SU-DHL-6 (cell line): ENCODE results near the gene AGO4.

Experiments
- H2AFZ ChIP-seq: fragments of 200-600 bp; sonication (generic); 2 replicates; pipeline ENCODE4 v1.6.1; 2014; ENCODE audit warnings: low read depth, mild to moderate bottlenecking, moderate library complexity, mixed read lengths, antibody characterized with exemption, low read length; ENCODE audit not compliant: severe bottlenecking
- H3F3A ChIP-seq: fragments of 200-600 bp; shearing (Covaris generic); 2 replicates; pipeline ENCODE4 v1.6.0; 2016; ENCODE audit warnings: antibody characterized with exemption, mild to moderate bottlenecking; ENCODE audit not compliant: insufficient read depth
- H3K27ac ChIP-seq: fragments of 200-600 bp; sonication (generic); 2 replicates; pipeline ENCODE4 v1.5.1; 2016; ENCODE audit warnings: low read depth, mild to moderate bottlenecking, low read length, moderate library complexity, mixed read lengths
- H3K27me3 ChIP-seq: fragments of 200-600 bp; sonication (generic), shearing (Covaris generic); 2 replicates; pipeline ENCODE4 v1.6.0; 2014; ENCODE audit warnings: mild to moderate bottlenecking, low read length
- H3K36me3 ChIP-seq: fragments of 200-600 bp; sonication (generic); 2 replicates; pipeline ENCODE4 v1.6.1; 2014; ENCODE audit warnings: mild to moderate bottlenecking, low read length, mixed read lengths
- H3K4me2 ChIP-seq: fragments of 300-600, 200-600 bp; shearing (Covaris generic), sonication (generic); 2 replicates; pipeline ENCODE4 v1.6.0; 2014; ENCODE audit warnings: low read length, low read depth, mild to moderate bottlenecking; ENCODE audit not compliant: poor library complexity, severe bottlenecking
- H3K4me3 ChIP-seq: fragments of 200-600 bp; sonication (generic); 2 replicates; pipeline ENCODE4 v1.5.1; 2014; ENCODE audit warnings: antibody characterized with exemption, low read length, mild to moderate bottlenecking, mixed read lengths; ENCODE audit not compliant: insufficient read depth, poor library complexity, severe bottlenecking
- H3K79me2 ChIP-seq: fragments of 200-600 bp; sonication (generic); 2 replicates; pipeline ENCODE4 v1.6.1; 2014; ENCODE audit warnings: mild to moderate bottlenecking, low read length, moderate library complexity; ENCODE audit not compliant: insufficient read depth
- H3K9ac ChIP-seq: fragments of 200-600 bp; sonication (generic); 2 replicates; pipeline ENCODE4 v1.7.0; 2014; ENCODE audit warnings: mild to moderate bottlenecking, low read length
- H3K9me2 ChIP-seq: fragments of 200-600 bp; sonication (generic); replicated peaks from 2 replicates; pipeline ENCODE4 v1.6.1; 2014; ENCODE audit warnings: low read length; ENCODE audit not compliant: insufficient read depth
- H3K9me3 ChIP-seq: fragments of 200-600 bp; sonication (generic); 2 replicates; pipeline ENCODE4 v1.6.1; 2014; ENCODE audit warnings: low read length, mixed read lengths; ENCODE audit not compliant: insufficient read depth
- H4K20me1 ChIP-seq: fragments of 200-600 bp; sonication (generic); 2 replicates; pipeline ENCODE4 v1.6.1; 2014; ENCODE audit warnings: low read depth, mild to moderate bottlenecking, antibody characterized with exemption, low read length, moderate library complexity, mixed read lengths
- EZH2phosphoT487 ChIP-seq: fragments of 200-600 bp; sonication (generic), shearing (Covaris generic); conservative IDR thresholded peaks from 2 replicates; pipeline ENCODE4 v1.6.1; 2018; ENCODE audit warnings: mild to moderate bottlenecking, antibody characterized with exemption, low read length, moderate library complexity, mixed read lengths
- TF ChIP-seq, protein P1 (sequence below): fragments of 200-600 bp; sonication (generic); IDR thresholded peaks from one replicate; pipeline ENCODE4 v1.5.1; 2017; ENCODE audit warnings: antibody characterized with exemption, mild to moderate bottlenecking, low read length, moderate library complexity; ENCODE audit not compliant: insufficient read depth, poor library complexity, severe bottlenecking

The AGO4 gene

GRCh38 chr1:35833395-35833794, 25.6 kb downstream of the AGO4 start:
- H3K9ac ChIP-seq = no peak overlapping the region

GRCh38 chr1:35834218-35834617, 26.4 kb downstream of the AGO4 start:
- Histone ChIP-seq H3K4me2 (no peak overlapping the region), H3K9me2 (no peaks in the 10 kb centered on the region), H3K9me3 (no peaks in the 10 kb centered on the region), H3K4me3 (no peak overlapping the region), H3K9ac (no peak overlapping the region), H3K36me3 (0 out of 2 replicates have a peak, but pooled peaks cover 2% of the 10 kb centered on the region), H3K27ac (no peak overlapping the region), H4K20me1 (no peaks in the 10 kb centered on the region), H3K27me3 (no peaks in the 10 kb centered on the region), H3K79me2 (no peaks in the 10 kb centered on the region), H2AFZ (no peak overlapping the region), H3F3A (no peaks in the 10 kb centered on the region)
- no peak for TF ChIP-seq EZH2phosphoT487
- TF ChIP-seq, protein P1, sequence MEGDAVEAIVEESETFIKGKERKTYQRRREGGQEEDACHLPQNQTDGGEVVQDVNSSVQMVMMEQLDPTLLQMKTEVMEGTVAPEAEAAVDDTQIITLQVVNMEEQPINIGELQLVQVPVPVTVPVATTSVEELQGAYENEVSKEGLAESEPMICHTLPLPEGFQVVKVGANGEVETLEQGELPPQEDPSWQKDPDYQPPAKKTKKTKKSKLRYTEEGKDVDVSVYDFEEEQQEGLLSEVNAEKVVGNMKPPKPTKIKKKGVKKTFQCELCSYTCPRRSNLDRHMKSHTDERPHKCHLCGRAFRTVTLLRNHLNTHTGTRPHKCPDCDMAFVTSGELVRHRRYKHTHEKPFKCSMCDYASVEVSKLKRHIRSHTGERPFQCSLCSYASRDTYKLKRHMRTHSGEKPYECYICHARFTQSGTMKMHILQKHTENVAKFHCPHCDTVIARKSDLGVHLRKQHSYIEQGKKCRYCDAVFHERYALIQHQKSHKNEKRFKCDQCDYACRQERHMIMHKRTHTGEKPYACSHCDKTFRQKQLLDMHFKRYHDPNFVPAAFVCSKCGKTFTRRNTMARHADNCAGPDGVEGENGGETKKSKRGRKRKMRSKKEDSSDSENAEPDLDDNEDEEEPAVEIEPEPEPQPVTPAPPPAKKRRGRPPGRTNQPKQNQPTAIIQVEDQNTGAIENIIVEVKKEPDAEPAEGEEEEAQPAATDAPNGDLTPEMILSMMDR = no peak

More at GRCh38 chr1:35833395-35833794, 25.6 kb downstream of the AGO4 start:
- Histone ChIP-seq H3K4me2 (no peak overlapping the region), H3K27me3 (no peaks in the 10 kb centered on the region), H3F3A (no peaks in the 10 kb centered on the region), H3K36me3 (0 out of 2 replicates have a peak, but pooled peaks cover 2% of the 10 kb centered on the region), H4K20me1 (no peaks in the 10 kb centered on the region), H2AFZ (no peak overlapping the region), H3K27ac (no peak overlapping the region), H3K4me3 (no peak overlapping the region), H3K9me3 (no peaks in the 10 kb centered on the region), H3K79me2 (no peaks in the 10 kb centered on the region), H3K9me2 (no peaks in the 10 kb centered on the region)
- TF ChIP-seq, protein P1 = no peak
- no peak for TF ChIP-seq EZH2phosphoT487

DNA sequence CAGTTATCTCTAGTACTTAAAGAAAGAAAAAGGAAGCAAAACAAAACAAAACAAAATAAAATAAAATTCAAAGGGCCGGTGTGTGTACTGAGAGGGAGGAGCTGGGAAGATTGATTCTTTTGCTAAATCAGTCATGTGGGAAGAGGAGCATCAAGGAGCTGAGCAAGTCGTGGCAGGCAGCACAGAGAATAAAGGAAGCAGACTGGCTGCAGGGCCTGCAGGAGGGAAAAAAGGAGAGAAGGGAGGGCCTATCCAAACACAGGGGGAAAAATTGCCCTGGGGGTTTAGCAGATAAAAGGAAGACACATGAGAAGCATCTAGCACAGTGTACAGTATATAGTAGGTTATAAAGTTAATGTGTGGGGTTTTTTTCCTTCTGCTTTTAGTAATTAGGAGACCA, 27.6 kb downstream of the AGO4 start:
- Histone ChIP-seq H3K4me3 (no peak overlapping the region), H3K27me3 (no peaks in the 10 kb centered on the region), H3K79me2 (no peaks in the 10 kb centered on the region), H3K9ac (no peak overlapping the region), H4K20me1 (no peaks in the 10 kb centered on the region), H3K9me2 (no peaks in the 10 kb centered on the region), H2AFZ (no peak overlapping the region), H3F3A (no peaks in the 10 kb centered on the region), H3K27ac (no peak overlapping the region), H3K36me3 (0 out of 2 replicates have a peak, but pooled peaks cover 2% of the 10 kb centered on the region), H3K4me2 (no peak overlapping the region), H3K9me3 (no peaks in the 10 kb centered on the region)
- TF ChIP-seq, protein P1 = no peak
- no peak for TF ChIP-seq EZH2phosphoT487
